Measurements from ENCODE around the gene CTU1. TPM values are rescaled to one million over a fixed set of nuclear protein-coding genes. Genes with fewer than 3 reads are reported as not detected.
A peak's percentile ranks its signal among the peaks of the same experiment; 100 is the strongest.

CTU1 gene
- total and polyA plus RNA-seq, 7 donors: 0.60 to 9.0 (median 5.7) TPM

GRCh38 chr19:51070334-51071094 lies 37.7 kb downstream of the CTU1 start:
- H3K36me3 ChIP-seq: no peaks in the 10 kb centered on the region
- peaks cover 0 to 8% (median 2%) of the 10 kb centered on the region in 4 donors for H3K9me3 ChIP-seq
- no peak overlapping the region for H3K4me3 ChIP-seq
- H3K27ac ChIP-seq: no peak overlapping the region
- WGBS, 2 donors: 78 to 83% methylated on average over 5 of the region's 5 CpGs
- intact Hi-C loops (cut with DNase I): no loop called here
- no peak for TF ChIP-seq POLR2A (IDR thresholded peaks at IDR 0.05)
- no peak for TF ChIP-seq EP300 (IDR thresholded peaks at IDR 0.05)
- TF ChIP-seq CTCF (IDR thresholded peaks at IDR 0.05): no peak
- no peak for TF ChIP-seq POLR2AphosphoS5 (IDR thresholded peaks at IDR 0.05)
- DNase-seq: no peak
- H3K27me3 ChIP-seq: peaks cover 0 to 15% (median 8%) of the 10 kb centered on the region in 3 donors
- H3K4me1 ChIP-seq: no peaks in the 10 kb centered on the region

DNA sequence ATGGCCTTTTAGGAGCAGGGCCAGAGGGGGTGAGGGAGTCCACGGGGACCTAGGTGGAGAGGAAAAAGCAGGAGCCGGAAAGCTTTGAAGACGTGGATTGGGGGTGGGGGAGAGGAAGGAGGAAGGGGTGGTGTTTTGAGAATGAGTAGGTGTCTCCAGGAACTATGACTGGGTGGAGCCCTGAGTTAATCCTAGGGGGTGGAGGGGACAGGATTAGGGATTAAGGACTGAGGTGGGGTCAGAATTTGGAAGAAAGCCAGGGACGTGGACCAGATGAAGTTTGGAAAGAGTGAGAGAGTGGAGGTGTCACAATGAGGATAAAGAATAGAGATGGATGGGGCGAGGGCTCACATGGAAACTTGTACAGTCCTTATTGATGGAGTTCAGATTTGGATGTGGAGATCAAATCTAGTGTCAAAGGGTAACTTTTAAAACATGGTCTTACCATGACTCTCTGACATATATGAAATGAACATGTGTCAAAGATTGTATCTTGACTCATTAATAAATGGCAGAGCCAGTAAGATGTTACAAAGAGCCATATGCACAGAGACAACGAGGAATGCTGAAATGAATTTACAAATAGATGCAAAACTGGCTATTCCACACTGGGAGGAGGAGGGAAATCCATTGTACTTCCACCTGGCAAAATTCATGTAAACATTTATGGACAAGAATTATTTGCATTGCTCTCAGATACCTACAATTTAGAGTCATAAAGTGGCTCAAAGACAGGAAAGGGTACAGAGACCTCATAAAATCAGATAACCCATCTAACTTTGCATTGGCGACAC lies 41.6 kb downstream of the CTU1 start:
- H3K9me3 ChIP-seq: no peaks in the 10 kb centered on the region
- intact Hi-C loops (cut with DNase I): no loop called here
- WGBS, 2 donors: 44 to 65% methylated on average over 7 of the region's 7 CpGs

GRCh38 chr19:51065221-51065960 lies 42.8 kb downstream of the CTU1 start:
- Histone ChIP-seq H3K4me3 (peak overlapping the region in 1 of 4 donors; percentile 14), H3K27me3 (peaks cover 8 to 41% (median 20%) of the 10 kb centered on the region in 3 donors), H3K36me3 (no peaks in the 10 kb centered on the region), H3K4me1 (peaks cover 0 to 9% (median 3%) of the 10 kb centered on the region in 4 donors), H3K27ac (no peak overlapping the region), H3K9me3 (no peaks in the 10 kb centered on the region)
- WGBS, 2 donors: 11 to 15% methylated on average over 25 of the region's 25 CpGs
- TF ChIP-seq CTCF (IDR thresholded peaks at IDR 0.05) (no peak), POLR2AphosphoS5 (IDR thresholded peaks at IDR 0.05) (no peak), EP300 (IDR thresholded peaks at IDR 0.05) (no peak), POLR2A (IDR thresholded peaks at IDR 0.05) (no peak)
- intact Hi-C loops (cut with DNase I): no loop called here
- DNase-seq: no peak

More for the DNA sequence above, 41.6 kb downstream of the CTU1 start:
- DNase-seq: no peak
- TF ChIP-seq POLR2A (IDR thresholded peaks at IDR 0.05) (no peak), EP300 (IDR thresholded peaks at IDR 0.05) (no peak), CTCF (IDR thresholded peaks at IDR 0.05) (no peak), POLR2AphosphoS5 (IDR thresholded peaks at IDR 0.05) (no peak)
- Histone ChIP-seq H3K36me3 (no peaks in the 10 kb centered on the region), H3K27ac (no peak overlapping the region), H3K4me1 (peaks cover 0 to 9% (median 3%) of the 10 kb centered on the region in 4 donors), H3K4me3 (no peak overlapping the region), H3K27me3 (peaks cover 8 to 38% (median 20%) of the 10 kb centered on the region in 3 donors)

GRCh38 chr19:51064534-51065220 lies 43.5 kb downstream of the CTU1 start, which contains the start of gene KLK13:
KLK13 (minus strand) TSS chr19:51065092; CDS start chr19:51065067, 25 bp downstream.
- Histone ChIP-seq H3K4me1 (peaks cover 0 to 9% (median 3%) of the 10 kb centered on the region in 4 donors), H3K27me3 (peaks cover 8 to 47% (median 20%) of the 10 kb centered on the region in 3 donors), H3K9me3 (no peaks in the 10 kb centered on the region), H3K27ac (no peak within 1 kb of the TSS), H3K36me3 (no peaks in the 10 kb centered on the region), H3K4me3 (peak within 1 kb of the TSS in 1 of 4 donors; percentile 14)
- DNase-seq: no peak
- 15 to 18% methylated on average over 38 of the region's 38 CpGs for WGBS, 2 donors
- TF ChIP-seq POLR2A (IDR thresholded peaks at IDR 0.05) (no peak), POLR2AphosphoS5 (IDR thresholded peaks at IDR 0.05) (no peak), CTCF (IDR thresholded peaks at IDR 0.05) (no peak), EP300 (IDR thresholded peaks at IDR 0.05) (no peak)
- intact Hi-C loops (cut with DNase I): no loop called here

Data from sigmoid colon (tissue), 7 donors.